GM18502 (cell line): ENCODE measurements around the gene KIF6.
"Not testable (repeated sequence)": the region's sequence is repeated elsewhere in the genome, so short reads cannot be mapped to it uniquely, and the experiment has no call there.

Experiments
- ATAC-seq: cut with Tn5 transposase; IDR thresholded peaks from one replicate; pipeline ENCODE4 v1.9.1; 2021; ENCODE audit warnings: mild to moderate bottlenecking; ENCODE audit not compliant: unreplicated experiment, poor library complexity

Gene KIF6

GRCh38 chr6:39714802-39715201 is 10.4 kb downstream of the KIF6 start:
- ATAC-seq = no peak

- ATAC-seq = no peak
Observed at GRCh38 chr6:39707962-39708683, 17.1 kb downstream of the KIF6 start.

DNA sequence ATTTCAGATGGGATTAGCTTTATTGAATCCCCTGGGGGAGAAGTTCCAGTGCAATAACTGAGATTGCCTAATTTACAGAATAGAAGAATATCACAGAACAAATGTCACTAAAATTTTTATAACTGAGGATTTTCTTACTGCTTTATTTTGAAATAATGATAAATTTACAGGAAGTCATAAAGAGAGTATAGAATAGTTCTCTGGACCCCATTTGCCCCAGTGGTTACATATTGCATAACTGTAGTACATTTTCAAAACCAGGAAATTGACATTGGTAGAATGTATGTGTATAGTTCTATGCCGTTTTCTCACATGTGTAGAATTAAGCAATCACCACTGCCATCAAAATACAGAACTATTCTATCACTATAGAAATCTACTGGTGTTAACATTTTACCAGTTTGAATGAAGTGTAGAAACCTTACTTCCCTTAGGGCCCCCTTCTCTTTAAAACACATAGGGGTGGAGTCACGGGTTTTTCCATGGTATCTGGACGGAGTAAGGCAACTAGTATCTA is 18.3 kb downstream of the KIF6 start:
- no peak for ATAC-seq

DNA sequence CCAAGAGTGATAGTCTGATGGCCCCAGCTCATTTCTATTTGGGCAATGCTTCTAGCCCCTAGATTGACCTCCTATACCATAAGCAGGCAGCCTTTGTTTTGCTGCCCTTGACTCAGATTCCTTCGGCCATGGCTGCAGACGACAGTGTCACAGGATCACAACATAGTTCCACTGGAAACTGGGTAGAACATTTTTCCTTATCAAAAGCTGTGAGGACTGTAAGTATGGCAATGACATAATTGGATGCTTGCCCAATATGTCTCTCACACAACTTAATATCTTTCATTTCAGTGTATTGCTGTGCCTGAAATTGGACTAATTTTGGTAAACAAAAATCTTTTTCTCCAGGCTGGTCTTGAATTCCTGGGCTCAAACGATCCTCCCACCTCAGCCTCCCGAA is 22.9 kb downstream of the KIF6 start:
- ATAC-seq = no peak

DNA sequence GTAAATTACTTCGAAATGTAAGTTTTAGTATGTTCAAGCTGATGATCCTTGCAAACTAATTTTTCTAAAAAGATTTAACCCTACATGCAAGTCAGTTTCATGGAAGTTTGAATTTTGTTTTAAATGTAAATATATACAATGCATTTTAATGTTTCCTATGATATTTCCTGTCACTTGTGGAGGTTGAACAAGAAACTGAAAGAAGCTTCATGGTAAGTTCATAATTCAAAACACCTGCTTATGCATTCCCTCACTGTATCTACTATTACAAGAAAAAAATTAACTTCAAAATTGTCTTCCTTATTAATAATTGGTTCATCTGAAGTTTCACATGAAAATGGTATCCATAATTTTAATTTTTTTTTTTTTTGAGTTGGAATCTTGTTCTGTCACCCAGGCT is 24.8 kb downstream of the KIF6 start:
- no peak for ATAC-seq

DNA sequence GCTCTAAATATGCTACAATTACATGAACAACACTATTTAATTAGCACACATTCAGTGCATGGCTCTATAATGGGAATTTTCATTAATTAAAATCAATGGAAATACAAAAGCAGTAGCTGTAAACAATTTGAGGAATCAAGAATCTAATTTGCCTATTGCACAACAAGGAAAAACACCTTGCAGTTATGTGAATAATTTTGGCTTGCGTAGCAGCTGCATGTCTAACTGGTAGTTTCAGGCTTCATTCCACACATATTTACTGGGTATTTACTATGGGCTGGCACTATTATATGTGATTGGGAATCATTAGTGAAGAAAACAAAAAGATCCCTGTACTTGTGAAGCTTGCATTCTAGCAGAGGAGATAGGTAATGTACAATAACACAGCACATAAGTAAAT is 26.4 kb downstream of the KIF6 start:
- no peak for ATAC-seq

DNA sequence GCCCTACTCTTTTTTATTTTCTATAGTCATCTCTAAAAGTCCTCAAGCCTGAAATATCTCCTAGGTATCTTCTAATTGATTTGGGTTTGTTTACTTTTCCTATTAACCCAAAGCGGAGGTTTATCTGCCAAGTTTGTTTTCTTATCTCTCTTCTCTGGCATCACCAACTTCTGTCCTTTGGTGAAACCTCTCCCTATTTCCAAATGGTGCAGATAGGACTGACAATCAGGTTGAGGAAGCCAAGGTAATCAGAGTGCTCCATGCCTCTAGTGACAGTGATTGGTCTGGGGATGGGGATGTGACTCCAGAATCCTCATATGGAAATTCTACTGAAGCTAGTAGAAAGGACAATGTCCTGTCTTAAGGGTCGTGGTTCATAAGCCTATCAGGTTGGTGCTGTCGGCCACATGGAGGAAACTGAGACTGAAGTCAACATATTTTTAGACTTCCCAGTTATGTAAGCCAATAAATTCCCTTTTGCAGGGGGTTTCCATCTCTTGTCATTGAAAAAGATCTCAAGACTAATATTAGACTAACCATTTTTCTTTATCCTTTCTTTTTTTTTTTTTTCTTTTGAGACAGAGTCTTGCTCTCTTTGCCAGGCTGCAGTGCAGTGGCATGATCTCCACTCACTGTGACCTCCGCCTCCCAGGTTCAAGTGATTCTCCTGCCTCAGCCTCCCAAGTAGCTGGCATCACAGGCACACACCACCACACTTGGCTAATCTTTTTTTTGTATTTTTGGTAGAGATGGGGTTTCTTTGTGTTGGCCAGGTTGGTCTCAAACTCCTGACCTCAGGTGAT is 28.0 kb downstream of the KIF6 start:
- ATAC-seq = peak; percentile 58

DNA sequence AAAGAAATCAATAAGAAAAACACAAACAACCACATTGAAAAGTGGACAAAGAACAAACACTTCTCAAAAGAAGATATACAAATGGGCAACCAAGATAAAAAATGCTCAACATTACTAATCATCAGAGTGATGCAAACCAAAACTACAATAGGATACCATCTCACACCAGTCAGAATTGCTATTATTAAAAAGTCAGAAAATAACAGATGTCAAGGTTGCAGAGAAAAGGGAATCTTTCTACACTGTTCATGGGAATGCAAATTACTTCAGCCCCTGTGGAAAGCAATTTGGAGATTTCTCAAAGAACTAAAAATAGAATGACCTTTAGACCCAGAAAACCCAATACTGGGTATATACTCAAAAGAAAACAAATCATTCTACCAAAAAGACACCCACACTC is 29.8 kb downstream of the KIF6 start:
- ATAC-seq = no peak

DNA sequence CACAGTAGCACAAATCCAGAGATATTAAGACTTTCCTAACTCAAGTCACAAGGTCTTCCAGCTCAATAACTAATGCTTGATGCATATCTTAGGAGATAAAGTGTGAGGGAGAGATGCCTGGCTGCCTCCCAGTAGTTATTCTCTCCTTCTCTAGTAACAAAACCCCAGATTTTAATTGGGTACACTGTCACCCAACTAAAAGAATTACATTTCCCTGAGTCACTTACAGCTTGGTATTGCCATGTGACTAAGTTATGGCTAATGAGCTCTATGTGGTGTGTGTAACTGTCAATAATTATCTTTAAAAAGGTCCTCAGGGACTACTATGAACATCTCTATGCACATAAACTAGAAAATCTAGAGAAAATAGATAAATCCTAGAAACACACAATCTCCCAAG is 32.0 kb downstream of the KIF6 start:
- ATAC-seq = no peak

- ATAC-seq = no peak
Observed at GRCh38 chr6:39688494-39688893, 36.7 kb downstream of the KIF6 start.

DNA sequence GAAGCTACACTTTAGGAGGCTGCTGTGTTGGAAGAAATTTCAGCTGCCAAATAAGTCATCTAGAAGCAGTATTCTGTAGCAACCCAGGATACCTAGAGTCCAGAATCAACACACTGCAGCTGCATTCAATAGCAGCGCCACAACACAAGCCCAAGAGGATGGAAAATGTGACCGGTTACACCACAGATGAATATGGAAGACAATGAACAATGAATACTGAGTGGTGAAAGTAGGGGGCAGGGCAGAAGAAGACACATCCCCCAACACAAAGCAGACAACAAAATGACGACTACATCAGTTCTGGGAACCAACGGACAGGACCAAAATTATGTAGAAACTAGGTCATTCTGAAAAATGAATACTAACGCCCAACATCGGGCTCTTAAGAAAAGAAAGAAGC is 38.2 kb downstream of the KIF6 start:
- ATAC-seq = no peak

- no peak for ATAC-seq
Observed at GRCh38 chr6:39685938-39686337, 39.3 kb downstream of the KIF6 start.

DNA sequence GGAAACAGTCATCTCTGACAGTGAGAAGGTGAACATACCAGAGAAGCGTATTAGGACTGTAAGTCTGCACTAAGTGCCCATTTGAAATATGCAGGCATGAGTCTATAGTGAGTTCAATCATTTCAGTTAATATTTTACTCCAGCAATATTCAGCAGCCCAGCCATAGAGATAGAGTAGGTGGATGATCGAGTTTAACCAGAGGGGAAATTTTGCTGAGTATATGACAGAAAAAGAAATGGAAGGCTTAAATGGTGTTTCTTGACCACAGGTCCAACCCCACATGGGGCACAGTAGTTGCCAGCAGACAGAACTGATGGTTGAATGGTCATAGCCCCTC is 39.8 kb downstream of the KIF6 start:
- ATAC-seq = no peak

GRCh38 chr6:39684790-39685488 is 40.3 kb downstream of the KIF6 start:
- no peak for ATAC-seq

- ATAC-seq = no peak
Observed at GRCh38 chr6:39681674-39682121, 43.5 kb downstream of the KIF6 start.

- no peak for ATAC-seq
Observed at GRCh38 chr6:39678914-39679313, 46.3 kb downstream of the KIF6 start.

- ATAC-seq = not testable (repeated sequence)
Observed at GRCh38 chr6:39677318-39677717, 47.9 kb downstream of the KIF6 start.

GRCh38 chr6:39670519-39670918 is 54.7 kb downstream of the KIF6 start:
- ATAC-seq = no peak

DNA sequence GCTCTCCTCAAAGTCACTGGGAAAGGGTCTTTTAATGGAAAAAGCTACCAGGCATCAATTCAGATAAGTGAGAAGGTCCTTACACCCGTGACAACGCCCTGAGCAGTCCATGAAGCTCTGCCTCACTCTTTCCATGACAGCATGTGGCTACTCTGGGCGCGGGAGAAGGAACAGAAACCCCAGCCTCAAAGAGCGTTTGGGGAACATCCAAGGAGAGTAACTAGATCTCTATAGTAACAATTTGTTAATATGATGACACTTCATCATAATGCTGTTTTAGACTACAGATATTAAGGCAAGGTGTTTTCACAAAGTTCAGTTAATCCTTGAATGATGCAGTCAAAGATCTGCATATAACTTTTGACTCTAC is 55.2 kb downstream of the KIF6 start:
- no peak for ATAC-seq

GRCh38 chr6:39669207-39669972 is 55.8 kb downstream of the KIF6 start:
- ATAC-seq = no peak
